ENCODE measurements around the gene TPM3. TPM values are rescaled to one million over a fixed set of nuclear protein-coding genes. Genes with fewer than 3 reads are reported as not detected.

The TPM3 gene
- total and polyA plus RNA-seq, 9 of the 15 experiments (the other 6 are each of a cell fraction or from before 2014, with no cell fraction given), result 202 to 604 (median 421) TPM

DNA sequence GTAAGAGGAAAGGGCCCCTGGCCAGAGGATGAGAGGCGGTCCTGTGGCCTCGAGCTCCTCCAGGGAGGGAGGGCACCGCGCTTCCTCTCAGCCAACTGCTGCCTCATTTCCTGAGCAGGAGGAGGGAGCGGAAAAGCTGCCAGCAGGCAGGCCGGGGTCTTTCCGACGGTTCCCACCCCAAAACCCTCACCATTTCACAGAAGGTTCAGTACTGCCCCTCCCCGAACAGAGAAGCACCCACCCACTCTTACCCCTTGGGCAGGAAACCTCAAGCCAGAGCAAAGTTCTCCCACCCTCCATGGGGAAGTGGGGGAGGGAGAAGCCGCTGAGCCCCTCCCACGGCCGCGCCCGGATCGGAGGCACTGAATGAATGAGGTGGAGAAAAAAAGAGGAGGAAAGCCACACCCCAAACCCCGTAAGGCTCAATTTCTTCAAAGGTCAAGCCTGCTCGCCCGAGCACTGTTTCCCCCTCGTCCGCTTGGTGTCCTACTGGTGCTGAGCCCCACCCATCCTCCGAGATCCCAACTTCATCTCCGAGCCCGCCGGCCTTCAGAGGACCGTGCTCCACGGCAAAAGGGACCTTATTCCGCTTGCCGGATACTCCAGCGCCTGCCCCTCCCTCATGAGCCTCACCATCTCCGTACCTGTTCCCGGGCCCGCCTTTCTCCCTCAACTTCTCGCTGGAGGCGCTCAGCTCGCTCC, 9.4 kb downstream of the TPM3 start (continued):
- no peak; the same call in 1 of the 2 replicates for TF ChIP-seq NR3C1 (CRISPR knock-in tag; IDR thresholded peaks at IDR 0.05)
- TF ChIP-seq CC2D1A (IDR thresholded peaks at IDR 0.05), result 0 out of 2 replicates have a peak, but pooled peaks have one; percentile 20
- no peak for TF ChIP-seq MTA2 (IDR thresholded peaks at IDR 0.05; ENCODE audit: low read depth)
- no peak for TF ChIP-seq TOE1 (IDR thresholded peaks at IDR 0.05; ENCODE audit: borderline replicate concordance)
- no peak; the same call in 1 of the 2 replicates for TF ChIP-seq TOE1 (CRISPR knock-in tag; IDR thresholded peaks at IDR 0.05; ENCODE audit: borderline replicate concordance, low read depth)
- 0 out of 2 replicates have a peak, but pooled peaks have one; percentile 6 for TF ChIP-seq HCFC1 (IDR thresholded peaks at IDR 0.05; ENCODE audit: low read depth, low read length)
- TF ChIP-seq FOXA3 (CRISPR knock-in tag; conservative IDR thresholded peaks at IDR 0.05 in 1 of 2, IDR thresholded peaks at IDR 0.05 in 1 of 2), result no peak
- no peak; the same call in 1 of the 2 replicates for TF ChIP-seq NR2C2 (CRISPR knock-in tag; IDR thresholded peaks at IDR 0.05)
- no peak for TF ChIP-seq NR2C2 (tag; IDR thresholded peaks at IDR 0.05)
- TF ChIP-seq CBX2 (IDR thresholded peaks at IDR 0.05; ENCODE audit: insufficient read depth, low read length, poor library complexity, severe bottlenecking), result no peak
- TF ChIP-seq BRCA1 (IDR thresholded peaks at IDR 0.05), result no peak
- no peak for TF ChIP-seq BRCA1 (CRISPR knock-in tag; IDR thresholded peaks at IDR 0.05)
- TF ChIP-seq HNRNPL (IDR thresholded peaks at IDR 0.05; ENCODE audit: low read depth, low read length), result no peak
- TF ChIP-seq DACH1 (IDR thresholded peaks at IDR 0.05; ENCODE audit: partially characterized antibody), result no peak
- TF ChIP-seq, protein P1, sequence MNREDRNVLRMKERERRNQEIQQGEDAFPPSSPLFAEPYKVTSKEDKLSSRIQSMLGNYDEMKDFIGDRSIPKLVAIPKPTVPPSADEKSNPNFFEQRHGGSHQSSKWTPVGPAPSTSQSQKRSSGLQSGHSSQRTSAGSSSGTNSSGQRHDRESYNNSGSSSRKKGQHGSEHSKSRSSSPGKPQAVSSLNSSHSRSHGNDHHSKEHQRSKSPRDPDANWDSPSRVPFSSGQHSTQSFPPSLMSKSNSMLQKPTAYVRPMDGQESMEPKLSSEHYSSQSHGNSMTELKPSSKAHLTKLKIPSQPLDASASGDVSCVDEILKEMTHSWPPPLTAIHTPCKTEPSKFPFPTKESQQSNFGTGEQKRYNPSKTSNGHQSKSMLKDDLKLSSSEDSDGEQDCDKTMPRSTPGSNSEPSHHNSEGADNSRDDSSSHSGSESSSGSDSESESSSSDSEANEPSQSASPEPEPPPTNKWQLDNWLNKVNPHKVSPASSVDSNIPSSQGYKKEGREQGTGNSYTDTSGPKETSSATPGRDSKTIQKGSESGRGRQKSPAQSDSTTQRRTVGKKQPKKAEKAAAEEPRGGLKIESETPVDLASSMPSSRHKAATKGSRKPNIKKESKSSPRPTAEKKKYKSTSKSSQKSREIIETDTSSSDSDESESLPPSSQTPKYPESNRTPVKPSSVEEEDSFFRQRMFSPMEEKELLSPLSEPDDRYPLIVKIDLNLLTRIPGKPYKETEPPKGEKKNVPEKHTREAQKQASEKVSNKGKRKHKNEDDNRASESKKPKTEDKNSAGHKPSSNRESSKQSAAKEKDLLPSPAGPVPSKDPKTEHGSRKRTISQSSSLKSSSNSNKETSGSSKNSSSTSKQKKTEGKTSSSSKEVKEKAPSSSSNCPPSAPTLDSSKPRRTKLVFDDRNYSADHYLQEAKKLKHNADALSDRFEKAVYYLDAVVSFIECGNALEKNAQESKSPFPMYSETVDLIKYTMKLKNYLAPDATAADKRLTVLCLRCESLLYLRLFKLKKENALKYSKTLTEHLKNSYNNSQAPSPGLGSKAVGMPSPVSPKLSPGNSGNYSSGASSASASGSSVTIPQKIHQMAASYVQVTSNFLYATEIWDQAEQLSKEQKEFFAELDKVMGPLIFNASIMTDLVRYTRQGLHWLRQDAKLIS (CRISPR knock-in tag; IDR thresholded peaks at IDR 0.05), result 0 out of 2 replicates have a peak, but pooled peaks have one; percentile 43
- TF ChIP-seq PHTF2 (CRISPR knock-in tag; IDR thresholded peaks at IDR 0.05), result peak; percentile 88; the same call in 1 of the 2 replicates
- TF ChIP-seq, protein P2, sequence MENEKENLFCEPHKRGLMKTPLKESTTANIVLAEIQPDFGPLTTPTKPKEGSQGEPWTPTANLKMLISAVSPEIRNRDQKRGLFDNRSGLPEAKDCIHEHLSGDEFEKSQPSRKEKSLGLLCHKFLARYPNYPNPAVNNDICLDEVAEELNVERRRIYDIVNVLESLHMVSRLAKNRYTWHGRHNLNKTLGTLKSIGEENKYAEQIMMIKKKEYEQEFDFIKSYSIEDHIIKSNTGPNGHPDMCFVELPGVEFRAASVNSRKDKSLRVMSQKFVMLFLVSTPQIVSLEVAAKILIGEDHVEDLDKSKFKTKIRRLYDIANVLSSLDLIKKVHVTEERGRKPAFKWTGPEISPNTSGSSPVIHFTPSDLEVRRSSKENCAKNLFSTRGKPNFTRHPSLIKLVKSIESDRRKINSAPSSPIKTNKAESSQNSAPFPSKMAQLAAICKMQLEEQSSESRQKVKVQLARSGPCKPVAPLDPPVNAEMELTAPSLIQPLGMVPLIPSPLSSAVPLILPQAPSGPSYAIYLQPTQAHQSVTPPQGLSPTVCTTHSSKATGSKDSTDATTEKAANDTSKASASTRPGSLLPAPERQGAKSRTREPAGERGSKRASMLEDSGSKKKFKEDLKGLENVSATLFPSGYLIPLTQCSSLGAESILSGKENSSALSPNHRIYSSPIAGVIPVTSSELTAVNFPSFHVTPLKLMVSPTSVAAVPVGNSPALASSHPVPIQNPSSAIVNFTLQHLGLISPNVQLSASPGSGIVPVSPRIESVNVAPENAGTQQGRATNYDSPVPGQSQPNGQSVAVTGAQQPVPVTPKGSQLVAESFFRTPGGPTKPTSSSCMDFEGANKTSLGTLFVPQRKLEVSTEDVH (IDR thresholded peaks at IDR 0.05; ENCODE audit: low read depth, partially characterized antibody), result no peak
- TF ChIP-seq, protein P3, sequence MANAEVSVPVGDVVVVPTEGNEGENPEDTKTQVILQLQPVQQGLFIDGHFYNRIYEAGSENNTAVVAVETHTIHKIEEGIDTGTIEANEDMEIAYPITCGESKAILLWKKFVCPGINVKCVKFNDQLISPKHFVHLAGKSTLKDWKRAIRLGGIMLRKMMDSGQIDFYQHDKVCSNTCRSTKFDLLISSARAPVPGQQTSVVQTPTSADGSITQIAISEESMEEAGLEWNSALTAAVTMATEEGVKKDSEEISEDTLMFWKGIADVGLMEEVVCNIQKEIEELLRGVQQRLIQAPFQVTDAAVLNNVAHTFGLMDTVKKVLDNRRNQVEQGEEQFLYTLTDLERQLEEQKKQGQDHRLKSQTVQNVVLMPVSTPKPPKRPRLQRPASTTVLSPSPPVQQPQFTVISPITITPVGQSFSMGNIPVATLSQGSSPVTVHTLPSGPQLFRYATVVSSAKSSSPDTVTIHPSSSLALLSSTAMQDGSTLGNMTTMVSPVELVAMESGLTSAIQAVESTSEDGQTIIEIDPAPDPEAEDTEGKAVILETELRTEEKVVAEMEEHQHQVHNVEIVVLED (CRISPR knock-in tag; IDR thresholded peaks at IDR 0.05), result no peak
- no peak for TF ChIP-seq ELF1 (tag; IDR thresholded peaks at IDR 0.05)

All from K562 (cell line).